GM12874 (cell line): Measurements from ENCODE around the gene LKAAEAR1.

ENCODE experiments used
- CTCF ChIP-seq: IDR thresholded peaks from 2 replicates; pipeline ENCODE4 v1.5.1; 2011; ENCODE audit warnings: low read depth, mild to moderate bottlenecking, control low read depth, low read length, moderate library complexity; ENCODE audit not compliant: insufficient read depth

The LKAAEAR1 gene

DNA sequence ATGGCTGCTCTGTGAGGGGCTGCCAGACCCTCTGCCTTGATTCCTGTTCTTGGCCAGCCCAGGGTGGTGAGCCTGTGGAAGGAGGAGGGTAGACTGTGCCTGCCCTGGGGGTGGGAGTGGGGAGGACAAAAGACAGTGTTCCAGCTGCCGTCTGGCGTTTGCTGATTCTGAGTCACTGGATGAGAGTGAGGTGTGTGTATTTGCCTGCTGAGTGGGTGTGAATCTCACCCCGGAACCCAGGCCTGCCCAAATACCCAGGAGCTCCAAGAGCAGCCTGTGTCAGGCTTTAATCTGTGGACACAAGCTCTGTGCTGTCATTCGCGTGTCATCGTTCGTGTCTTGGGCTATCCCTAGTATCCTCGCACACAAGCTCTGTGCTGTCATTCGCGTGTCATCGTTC lies 2.6 kb upstream of the LKAAEAR1 start:
- no peak for TF ChIP-seq CTCF

DNA sequence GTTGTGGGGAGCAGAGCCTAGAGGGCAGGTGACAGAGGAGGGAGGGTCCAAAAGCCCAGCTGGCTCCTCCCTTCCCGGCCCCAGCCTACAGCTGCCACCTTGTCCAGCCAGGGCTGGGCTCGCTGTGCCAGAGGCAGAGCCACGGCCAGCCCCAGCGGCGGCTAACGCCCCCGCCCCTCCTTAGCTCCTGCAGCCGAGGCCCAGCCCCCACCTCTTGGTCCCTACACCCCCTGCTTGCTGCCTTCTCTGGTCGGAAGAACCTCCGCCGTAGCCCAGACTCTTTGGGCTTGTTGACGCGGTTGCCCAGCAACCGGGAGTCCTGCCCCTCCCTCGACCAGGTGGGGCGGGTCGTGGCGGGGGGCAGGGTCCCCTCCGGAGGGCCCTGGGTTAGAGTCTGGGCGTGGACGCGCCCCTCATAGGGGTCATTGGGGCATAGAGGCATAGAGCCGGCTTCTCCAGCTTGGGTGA lies 521 bp upstream of the LKAAEAR1 start:
- TF ChIP-seq CTCF = no peak

DNA sequence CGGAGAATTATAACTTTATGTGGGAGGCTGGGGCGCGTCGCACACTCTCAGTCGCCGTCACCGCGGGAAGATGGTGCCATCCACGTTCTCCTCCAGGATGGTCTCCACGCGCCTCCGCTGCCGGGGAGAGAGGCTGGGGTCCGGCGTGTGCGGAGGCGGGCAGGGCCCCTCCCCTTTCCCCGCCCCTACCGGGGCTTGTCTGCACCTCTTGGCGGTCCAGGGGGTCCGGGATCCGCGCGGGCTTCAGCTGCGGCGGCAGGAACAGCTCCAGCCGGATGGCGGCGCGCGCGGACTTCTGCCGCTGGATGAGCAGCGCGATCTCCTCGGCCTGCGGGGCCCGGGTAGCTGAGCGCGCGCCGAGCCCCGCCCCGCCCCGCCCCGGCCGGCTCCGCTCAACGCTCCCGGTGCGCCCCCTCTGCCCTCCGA lies 807 bp downstream of the LKAAEAR1 start:
- TF ChIP-seq CTCF = peak; percentile 82

GRCh38 chr20:64082820-64083377 lies 1.3 kb downstream of the LKAAEAR1 start:
- TF ChIP-seq CTCF = no peak

DNA sequence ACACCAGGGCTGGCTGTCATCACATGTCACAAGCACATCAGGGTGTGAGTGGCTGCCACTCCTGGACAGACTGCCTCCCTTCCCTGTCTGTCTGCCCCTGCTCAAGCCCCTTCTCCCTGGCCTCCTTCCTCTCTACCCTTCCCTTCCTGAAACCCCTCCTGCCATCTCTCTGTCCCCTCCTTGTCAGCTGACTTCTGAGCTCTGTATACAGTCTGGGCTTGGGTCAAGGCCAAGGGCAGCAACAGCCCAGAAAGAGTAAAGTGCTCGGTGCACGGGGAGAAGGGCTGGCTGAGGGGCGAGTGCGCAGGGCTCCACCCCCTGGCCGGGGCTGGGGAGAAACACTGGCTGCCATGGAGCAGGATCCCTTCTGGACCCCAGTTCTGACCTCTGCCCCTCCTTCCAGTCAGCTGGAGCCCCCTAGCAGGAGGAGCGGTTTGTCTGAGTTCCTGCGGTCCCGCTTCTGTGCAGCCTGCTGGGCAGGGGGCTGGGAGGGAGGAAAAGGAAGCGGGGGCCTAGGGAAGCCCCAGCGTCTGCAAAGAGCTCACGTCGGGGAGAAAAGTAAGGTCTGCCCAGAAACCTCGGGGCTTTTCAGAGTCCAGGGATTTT lies 2.0 kb downstream of the LKAAEAR1 start:
- TF ChIP-seq CTCF = no peak

DNA sequence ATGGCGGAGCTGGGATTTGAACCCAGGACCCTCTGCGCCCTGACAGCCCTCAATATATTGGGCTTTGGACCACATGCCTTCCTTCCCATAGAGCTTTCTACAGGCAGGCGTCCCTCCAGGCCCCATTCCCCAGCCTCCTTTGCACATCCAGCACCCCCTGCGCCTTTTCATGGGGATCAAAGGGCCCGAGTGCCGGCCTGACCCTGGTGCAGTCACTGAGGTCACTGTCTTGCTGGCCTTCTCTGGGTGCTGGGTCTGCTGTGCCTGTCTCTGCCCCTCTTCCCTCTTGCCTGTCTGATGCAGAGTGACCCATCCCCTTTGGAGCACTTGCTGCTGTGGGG lies 2.6 kb downstream of the LKAAEAR1 start:
- TF ChIP-seq CTCF = no peak

DNA sequence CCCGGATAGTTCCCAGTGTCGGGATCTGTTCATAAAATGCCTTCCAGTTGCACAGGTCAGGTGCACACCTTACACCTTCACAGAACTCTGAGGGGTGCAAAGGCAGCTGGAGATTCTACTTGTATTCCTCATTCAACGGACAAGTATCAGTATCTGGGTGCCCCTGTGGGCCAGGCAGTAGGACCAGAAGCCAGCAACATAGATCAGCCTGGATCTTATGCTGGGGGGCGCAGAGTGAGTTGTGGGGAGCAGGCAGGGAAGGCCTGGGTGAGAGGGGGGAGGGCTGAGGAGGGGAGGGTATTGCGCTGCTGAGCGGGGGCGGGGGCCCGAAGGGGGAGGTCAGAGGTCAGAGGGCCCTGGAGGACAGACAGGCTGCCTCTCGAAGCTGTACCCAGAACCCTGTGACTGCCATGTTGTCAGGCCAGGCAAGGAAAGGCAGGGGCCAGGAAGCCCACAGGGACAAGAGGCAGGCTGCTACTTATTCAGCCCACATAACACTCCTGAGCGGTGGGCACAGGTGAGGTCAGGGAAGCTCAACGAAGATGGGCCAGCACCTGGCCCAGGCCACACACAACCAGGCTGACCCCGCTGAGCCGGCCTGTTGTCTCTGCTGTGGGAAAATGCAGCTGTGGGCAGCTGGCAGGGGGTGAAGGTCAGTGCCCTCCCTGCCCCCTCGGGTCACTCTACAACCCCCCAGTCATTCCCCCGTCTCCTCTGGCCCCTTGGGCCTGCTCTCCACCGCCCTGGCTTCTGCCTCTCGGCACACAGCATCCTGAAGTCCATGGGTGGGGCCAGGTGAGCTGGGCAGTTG lies 3.2 kb downstream of the LKAAEAR1 start:
- no peak for TF ChIP-seq CTCF
